ENCODE measurements around the gene MAEL.

Gene MAEL

GRCh38 chr1:167056529-167057231, 67.6 kb downstream of the MAEL start:
- no peak for DNase-seq (ENCODE audit: low spot score)

- peak; percentile 79 for DNase-seq (ENCODE audit: low spot score)
These were observed 68.2 kb downstream of the MAEL start for GRCh38 chr1:167057241-167057688.

GRCh38 chr1:167059045-167059808, 70.1 kb downstream of the MAEL start:
- DNase-seq (ENCODE audit: low spot score) = peak; percentile 49

- no peak for DNase-seq (ENCODE audit: low spot score)
These were observed 70.7 kb downstream of the MAEL start for GRCh38 chr1:167059809-167060107.

GRCh38 chr1:167060141-167061072, 71.3 kb downstream of the MAEL start:
- no peak for DNase-seq (ENCODE audit: low spot score)

GRCh38 chr1:167061073-167061464, 72.0 kb downstream of the MAEL start:
- DNase-seq (ENCODE audit: low spot score) = no peak

GRCh38 chr1:167064621-167065020, 75.5 kb downstream of the MAEL start:
- no peak for DNase-seq (ENCODE audit: low spot score)

GRCh38 chr1:167065471-167065870, 76.4 kb downstream of the MAEL start:
- DNase-seq (ENCODE audit: low spot score) = peak; percentile 66

GRCh38 chr1:167066333-167067122, 77.4 kb downstream of the MAEL start:
- DNase-seq (ENCODE audit: low spot score) = peak; percentile 66

GRCh38 chr1:167067904-167068303, 78.8 kb downstream of the MAEL start:
- DNase-seq (ENCODE audit: low spot score) = no peak

- DNase-seq (ENCODE audit: low spot score) = no peak
These were observed 79.7 kb downstream of the MAEL start for GRCh38 chr1:167068761-167069160.

- DNase-seq (ENCODE audit: low spot score) = no peak
These were observed 82.2 kb downstream of the MAEL start for GRCh38 chr1:167071286-167071685.

Data from SW480 (cell line).